Neural progenitor cell (in vitro differentiated cells): Measurements from ENCODE around the gene LARP6. TPM values are rescaled to one million over a fixed set of nuclear protein-coding genes. Genes with fewer than 3 reads are reported as not detected.
"Not testable (repeated sequence)": the region's sequence is repeated elsewhere in the genome, so short reads cannot be mapped to it uniquely, and the experiment has no call there.

Experiments used
- DNase-seq: peaks from one replicate; pipeline ENCODE4 v3.0.0-alpha.2; 2016; ENCODE audit warnings: low spot score
- H2AFZ ChIP-seq: fragments of 200-600 bp; sonication (generic); replicated peaks from 2 replicates; pipeline ENCODE4 v1.6.1; 2016; ENCODE audit warnings: antibody characterized with exemption
- H3F3A ChIP-seq: fragments of 200-600 bp; sonication (generic); 2 replicates; pipeline ENCODE4 v1.6.1; 2016; ENCODE audit warnings: antibody characterized with exemption, low read depth
- H3K27ac ChIP-seq: fragments of 200-600 bp; sonication (generic); 2 replicates; pipeline ENCODE4 v1.5.1; 2016; ENCODE audit warnings: mild to moderate bottlenecking
- H3K27me3 ChIP-seq: fragments of 200-600 bp; sonication (generic); 2 replicates; pipeline ENCODE4 v1.6.1; 2016; ENCODE audit warnings: mild to moderate bottlenecking, moderate library complexity
- H3K36me3 ChIP-seq: fragments of 200-600 bp; sonication (generic); 2 replicates; pipeline ENCODE4 v1.5.1; 2016
- H3K4me1 ChIP-seq: fragments of 200-600 bp; sonication (generic); 2 replicates; pipeline ENCODE4 v1.6.1; 2016; ENCODE audit warnings: mixed run types
- H3K4me2 ChIP-seq: fragments of 200-600 bp; sonication (generic); 2 replicates; pipeline ENCODE4 v1.6.1; 2016
- H3K4me3 ChIP-seq: fragments of 200-600 bp; sonication (generic); 2 replicates; pipeline ENCODE4 v1.5.1; 2016
- H3K79me2 ChIP-seq: fragments of 200-600 bp; sonication (generic); 2 replicates; pipeline ENCODE4 v1.6.1; 2016; ENCODE audit warnings: low read depth
- H3K9ac ChIP-seq: fragments of 200-600 bp; sonication (generic); 2 replicates; pipeline ENCODE4 v1.6.1; 2016
- H3K9me3 ChIP-seq: fragments of 200-600 bp; sonication (generic); 2 replicates; pipeline ENCODE4 v1.5.1; 2016; ENCODE audit warnings: low read depth
- H4K20me1 ChIP-seq: fragments of 200-600 bp; sonication (generic); 2 replicates; pipeline ENCODE4 v1.6.1; 2016; ENCODE audit warnings: low read depth
- H3K27ac Mint-ChIP-seq: 3 replicates; pipeline ENCODE4 v1.8.0; 2021; ENCODE audit warnings: mixed read lengths
- H3K27me3 Mint-ChIP-seq: 2 replicates; pipeline ENCODE4 v1.8.0; 2022; ENCODE audit warnings: low read depth, mild to moderate bottlenecking, inconsistent platforms, moderate library complexity, mixed read lengths; ENCODE audit not compliant: insufficient read depth
- H3K36me3 Mint-ChIP-seq: 3 replicates; pipeline ENCODE4 v1.8.0; 2021; ENCODE audit warnings: mixed read lengths
- H3K4me1 Mint-ChIP-seq: 3 replicates; pipeline ENCODE4 v1.8.0; 2021; ENCODE audit warnings: mixed read lengths
- H3K4me3 Mint-ChIP-seq: 3 replicates; pipeline ENCODE4 v1.8.0; 2021; ENCODE audit warnings: mild to moderate bottlenecking, moderate library complexity, mixed read lengths
- H3K9me3 Mint-ChIP-seq: 3 replicates; pipeline ENCODE4 v1.8.0; 2020; ENCODE audit warnings: mixed read lengths
- EZH2 ChIP-seq: fragments of 200-600 bp; sonication (generic); IDR thresholded peaks from 2 replicates; pipeline ENCODE4 v1.6.1; 2017; ENCODE audit warnings: antibody characterized with exemption, mild to moderate bottlenecking, moderate library complexity
- EZH2phosphoT487 ChIP-seq: fragments of 200-600 bp; sonication (generic); IDR thresholded peaks from 2 replicates; pipeline ENCODE4 v1.6.1; 2017; ENCODE audit warnings: antibody characterized with exemption
- total RNA-seq: library from RNA; depleted of rRNA; stranded (reverse); fragments of >200 nt; gene quantifications from 2 replicates; pipeline ENCODE4 v1.2.3, GENCODE V29; 2015; ENCODE audit warnings: low replicate concordance
- TF ChIP-seq, protein P1 (sequence below): fragments of 200-600 bp; sonication (generic); IDR thresholded peaks from 2 replicates; pipeline ENCODE4 v1.5.1; 2017; ENCODE audit warnings: antibody characterized with exemption, mild to moderate bottlenecking

The LARP6 gene
- total RNA-seq, 1 donor from 2014 or later: 19.3 TPM

DNA sequence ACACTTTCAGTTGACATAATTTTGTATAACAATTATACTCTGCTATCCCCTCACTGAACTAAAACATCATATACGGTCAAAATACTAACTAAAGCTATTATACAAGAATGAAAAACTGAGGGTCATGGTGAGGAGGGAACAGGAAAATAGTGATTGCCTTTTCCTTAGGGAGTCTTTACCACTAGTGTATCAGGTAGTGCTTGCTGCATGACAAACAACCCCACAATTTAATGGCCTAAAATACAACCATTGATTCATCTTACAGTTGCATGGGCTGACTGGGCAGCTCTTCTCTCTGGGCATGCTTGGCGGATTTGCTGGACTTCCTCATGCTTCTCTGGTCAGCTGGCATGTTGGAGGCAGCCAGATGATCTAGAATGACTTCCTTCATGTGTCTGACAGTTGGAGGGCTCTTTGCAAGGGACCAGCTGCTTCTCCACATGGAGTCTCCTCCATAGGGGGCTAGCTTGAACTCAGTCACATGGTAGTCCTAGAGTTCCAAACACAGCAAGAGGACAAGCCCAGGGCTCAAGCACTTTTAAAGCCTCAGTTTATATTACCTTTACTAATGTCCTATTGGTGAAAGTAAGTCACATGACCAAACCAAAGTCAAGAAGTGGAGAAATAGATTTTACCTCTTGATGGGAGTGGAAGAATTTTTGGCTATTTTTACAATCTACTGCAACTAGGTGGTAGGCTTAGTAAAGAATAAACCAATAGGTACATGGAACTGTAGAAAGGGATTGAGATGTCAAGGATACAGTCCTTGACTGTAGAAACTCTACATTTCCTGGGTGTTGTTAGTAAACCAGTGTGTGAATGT is 19.5 kb upstream of the LARP6 start:
- no peak overlapping the region for H3K4me2 ChIP-seq
- H2AFZ ChIP-seq: no peak overlapping the region
- no peak overlapping the region for H3K9ac ChIP-seq
- H3K36me3 ChIP-seq: no peaks in the 10 kb centered on the region
- no peaks in the 10 kb centered on the region for H3K27me3 Mint-ChIP-seq
- no peaks in the 10 kb centered on the region for H3K4me1 ChIP-seq
- H3K4me1 Mint-ChIP-seq: peaks cover 8% of the 10 kb centered on the region
- DNase-seq: no peak
- H3K4me3 ChIP-seq: no peak overlapping the region
- no peaks in the 10 kb centered on the region for H3F3A ChIP-seq
- H3K4me3 Mint-ChIP-seq: no peak overlapping the region
- no peak for TF ChIP-seq EZH2
- TF ChIP-seq, protein P1, sequence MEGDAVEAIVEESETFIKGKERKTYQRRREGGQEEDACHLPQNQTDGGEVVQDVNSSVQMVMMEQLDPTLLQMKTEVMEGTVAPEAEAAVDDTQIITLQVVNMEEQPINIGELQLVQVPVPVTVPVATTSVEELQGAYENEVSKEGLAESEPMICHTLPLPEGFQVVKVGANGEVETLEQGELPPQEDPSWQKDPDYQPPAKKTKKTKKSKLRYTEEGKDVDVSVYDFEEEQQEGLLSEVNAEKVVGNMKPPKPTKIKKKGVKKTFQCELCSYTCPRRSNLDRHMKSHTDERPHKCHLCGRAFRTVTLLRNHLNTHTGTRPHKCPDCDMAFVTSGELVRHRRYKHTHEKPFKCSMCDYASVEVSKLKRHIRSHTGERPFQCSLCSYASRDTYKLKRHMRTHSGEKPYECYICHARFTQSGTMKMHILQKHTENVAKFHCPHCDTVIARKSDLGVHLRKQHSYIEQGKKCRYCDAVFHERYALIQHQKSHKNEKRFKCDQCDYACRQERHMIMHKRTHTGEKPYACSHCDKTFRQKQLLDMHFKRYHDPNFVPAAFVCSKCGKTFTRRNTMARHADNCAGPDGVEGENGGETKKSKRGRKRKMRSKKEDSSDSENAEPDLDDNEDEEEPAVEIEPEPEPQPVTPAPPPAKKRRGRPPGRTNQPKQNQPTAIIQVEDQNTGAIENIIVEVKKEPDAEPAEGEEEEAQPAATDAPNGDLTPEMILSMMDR: no peak
- no peak for TF ChIP-seq EZH2phosphoT487
- H3K79me2 ChIP-seq: no peaks in the 10 kb centered on the region
- peaks cover 8% of the 10 kb centered on the region for H3K9me3 Mint-ChIP-seq
- no peaks in the 10 kb centered on the region for H4K20me1 ChIP-seq
- no peak overlapping the region for H3K27ac ChIP-seq
- H3K9me3 ChIP-seq: no peaks in the 10 kb centered on the region
- peaks cover 2% of the 10 kb centered on the region for H3K36me3 Mint-ChIP-seq
- H3K27me3 ChIP-seq: no peaks in the 10 kb centered on the region
- no peak overlapping the region for H3K27ac Mint-ChIP-seq

DNA sequence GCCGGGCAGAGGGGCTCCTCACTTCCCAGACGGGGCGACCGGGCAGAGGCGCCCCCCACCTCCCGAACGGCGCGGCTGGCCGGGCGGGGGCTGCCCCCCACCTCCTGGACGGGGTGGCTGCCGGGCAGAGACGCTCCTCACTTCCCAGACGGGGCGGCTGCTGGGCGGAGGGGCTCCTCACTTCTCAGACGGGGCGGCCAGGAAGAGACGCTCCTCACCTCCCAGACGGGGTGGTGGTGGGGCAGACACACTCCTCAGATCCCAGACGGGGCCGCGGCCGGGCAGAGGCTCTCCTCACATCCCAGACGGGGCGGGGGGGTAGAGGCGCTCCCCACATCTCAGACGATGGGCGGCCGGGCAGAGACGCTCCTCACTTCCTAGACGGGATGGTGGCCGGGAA is 17.5 kb upstream of the LARP6 start:
- not testable (repeated sequence) for H3K4me1 Mint-ChIP-seq, H3F3A ChIP-seq

DNA sequence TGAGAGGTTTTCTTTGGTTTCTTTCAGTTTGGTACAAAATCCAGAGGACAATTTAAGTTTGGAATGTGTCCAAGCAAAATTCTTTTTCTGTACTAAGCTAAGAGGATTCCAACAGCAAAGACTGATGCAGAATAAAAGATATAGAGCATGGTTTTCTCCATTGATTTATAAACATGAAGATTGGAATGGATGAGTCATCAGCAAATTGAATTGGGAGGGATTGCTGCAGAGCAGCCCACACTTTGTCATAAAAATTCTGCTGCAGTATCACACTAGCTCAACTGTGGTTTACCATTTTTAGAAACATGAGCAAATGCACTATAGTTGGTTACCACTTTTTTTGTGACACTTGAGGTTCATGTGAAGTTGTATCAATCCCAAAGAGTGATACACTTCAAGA is 16.1 kb upstream of the LARP6 start:
- H3K27me3 Mint-ChIP-seq: no peaks in the 10 kb centered on the region
- Histone ChIP-seq H3K79me2 (no peaks in the 10 kb centered on the region), H3K27me3 (no peaks in the 10 kb centered on the region), H3K4me2 (no peak overlapping the region), H3K9ac (no peak overlapping the region), H3F3A (no peaks in the 10 kb centered on the region), H3K4me3 (no peak overlapping the region), H3K9me3 (no peaks in the 10 kb centered on the region), H2AFZ (no peak overlapping the region), H3K36me3 (no peaks in the 10 kb centered on the region), H4K20me1 (no peaks in the 10 kb centered on the region), H3K27ac (no peak overlapping the region), H3K4me1 (no peaks in the 10 kb centered on the region)
- no peak overlapping the region for H3K27ac Mint-ChIP-seq
- peaks cover 2% of the 10 kb centered on the region for H3K36me3 Mint-ChIP-seq
- TF ChIP-seq, protein P1: no peak
- TF ChIP-seq EZH2phosphoT487 (no peak), EZH2 (no peak)
- peaks cover 8% of the 10 kb centered on the region for H3K4me1 Mint-ChIP-seq
- H3K4me3 Mint-ChIP-seq: no peak overlapping the region
- H3K9me3 Mint-ChIP-seq: peaks cover 8% of the 10 kb centered on the region
- DNase-seq: no peak

More for the DNA sequence above, 17.5 kb upstream of the LARP6 start:
- not testable (repeated sequence) for H2AFZ ChIP-seq, H3K27ac Mint-ChIP-seq, H3K4me2 ChIP-seq, H3K27me3 ChIP-seq, H3K36me3 ChIP-seq, H3K27me3 Mint-ChIP-seq, H3K79me2 ChIP-seq, H3K4me3 ChIP-seq, H3K9me3 Mint-ChIP-seq, H3K27ac ChIP-seq, H3K4me1 ChIP-seq, H3K36me3 Mint-ChIP-seq, H4K20me1 ChIP-seq, H3K9ac ChIP-seq, H3K4me3 Mint-ChIP-seq, H3K9me3 ChIP-seq, DNase-seq

DNA sequence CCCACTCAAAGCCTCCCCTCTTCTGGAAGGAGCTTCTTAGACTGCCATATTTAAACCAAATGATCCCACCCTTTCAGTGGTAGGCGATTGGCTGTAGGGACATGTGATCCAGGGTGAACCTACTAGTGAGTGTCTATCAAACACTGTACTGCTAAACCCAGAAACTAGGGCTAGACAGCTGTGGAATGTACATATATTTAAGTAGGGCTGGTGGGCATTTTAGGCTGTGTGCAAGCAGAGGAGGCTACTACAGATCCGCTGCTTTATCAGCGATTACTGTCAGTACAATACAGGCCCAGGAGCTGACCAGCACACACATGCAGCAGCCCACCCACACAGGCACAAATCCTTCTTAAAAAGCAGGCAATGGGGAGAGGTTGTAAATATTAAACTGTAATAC is 15.4 kb upstream of the LARP6 start:
- TF ChIP-seq EZH2phosphoT487: no peak
- TF ChIP-seq, protein P1: no peak
- no peak for TF ChIP-seq EZH2
- no peaks in the 10 kb centered on the region for H3K9me3 ChIP-seq

More for the DNA sequence above, 15.4 kb upstream of the LARP6 start:
- H2AFZ ChIP-seq: no peak overlapping the region
- no peak overlapping the region for H3K4me2 ChIP-seq
- no peak overlapping the region for H3K9ac ChIP-seq
- H3K4me1 ChIP-seq: no peaks in the 10 kb centered on the region
- H3K79me2 ChIP-seq: no peaks in the 10 kb centered on the region
- Mint-ChIP-seq H3K36me3 (peaks cover 2% of the 10 kb centered on the region), H3K4me1 (peaks cover 8% of the 10 kb centered on the region), H3K4me3 (no peak overlapping the region), H3K27me3 (no peaks in the 10 kb centered on the region), H3K27ac (no peak overlapping the region), H3K9me3 (peaks cover 8% of the 10 kb centered on the region)
- no peaks in the 10 kb centered on the region for H4K20me1 ChIP-seq
- no peak for DNase-seq
- no peak overlapping the region for H3K4me3 ChIP-seq
- no peaks in the 10 kb centered on the region for H3F3A ChIP-seq
- H3K27me3 ChIP-seq: no peaks in the 10 kb centered on the region
- no peak overlapping the region for H3K27ac ChIP-seq
- no peaks in the 10 kb centered on the region for H3K36me3 ChIP-seq
